ENCODE measurements around the gene NDUFV1. TPM values are rescaled to one million over a fixed set of nuclear protein-coding genes. Genes with fewer than 3 reads are reported as not detected.
"Not testable (repeated sequence)": the region's sequence is repeated elsewhere in the genome, so short reads cannot be mapped to it uniquely, and the experiment has no call there.

The NDUFV1 gene
- total RNA-seq = 126 TPM

DNA sequence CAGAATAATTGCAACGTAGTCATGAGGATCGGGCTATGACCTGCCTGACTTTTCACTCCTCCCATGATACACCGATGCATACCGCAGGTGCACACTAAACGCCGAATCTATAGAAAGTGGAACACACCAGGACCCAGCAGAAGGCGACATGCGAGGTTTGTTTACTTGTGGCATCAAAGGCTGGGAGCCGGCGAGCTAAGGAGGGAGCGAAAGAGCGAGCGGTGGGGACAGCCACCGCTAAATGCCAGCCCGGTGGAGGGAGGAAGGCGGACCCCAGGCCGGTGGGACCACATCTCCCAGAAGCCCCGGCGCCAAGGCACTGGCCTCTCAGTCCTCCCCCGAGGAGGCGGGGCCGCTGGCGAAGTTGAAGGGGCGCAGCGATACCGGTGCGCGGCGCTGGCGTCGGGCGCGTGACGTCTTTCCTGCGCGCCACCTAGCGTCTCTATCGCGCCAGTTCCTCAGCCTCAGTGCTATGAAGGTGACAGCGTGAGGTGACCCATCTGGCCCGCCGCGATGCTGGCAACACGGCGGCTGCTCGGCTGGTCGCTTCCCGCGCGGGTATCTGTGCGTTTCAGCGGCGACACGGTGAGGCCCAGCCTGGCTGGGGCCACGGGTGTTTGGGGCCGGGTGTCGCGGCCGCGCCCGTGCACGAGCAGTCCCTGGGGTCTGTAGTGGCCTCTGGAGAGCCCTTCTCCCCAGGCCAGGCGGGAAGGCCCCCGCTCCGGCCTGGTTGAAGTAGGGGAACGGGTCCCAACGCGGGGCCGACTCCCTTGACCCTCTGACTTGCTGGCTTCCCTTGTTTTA, at the start of gene NDUFV1:
TSS of gene NDUFV1 (plus strand) at position 445 of the 804 bp plus-strand sequence. CDS start at position 514, 69 bp downstream.
- DNase-seq (ENCODE audit: low spot score) (peak; percentile 98), ATAC-seq (peak; percentile 99)
- intact Hi-C loops (cut with DNase I) = no loop called here

- peak; percentile 79 for ATAC-seq
- intact Hi-C loops (cut with DNase I) = no loop called here
- no peak for DNase-seq (ENCODE audit: low spot score)
These were observed 48.5 kb upstream of the NDUFV1 start for GRCh38 chr11:67558084-67558772.

DNA sequence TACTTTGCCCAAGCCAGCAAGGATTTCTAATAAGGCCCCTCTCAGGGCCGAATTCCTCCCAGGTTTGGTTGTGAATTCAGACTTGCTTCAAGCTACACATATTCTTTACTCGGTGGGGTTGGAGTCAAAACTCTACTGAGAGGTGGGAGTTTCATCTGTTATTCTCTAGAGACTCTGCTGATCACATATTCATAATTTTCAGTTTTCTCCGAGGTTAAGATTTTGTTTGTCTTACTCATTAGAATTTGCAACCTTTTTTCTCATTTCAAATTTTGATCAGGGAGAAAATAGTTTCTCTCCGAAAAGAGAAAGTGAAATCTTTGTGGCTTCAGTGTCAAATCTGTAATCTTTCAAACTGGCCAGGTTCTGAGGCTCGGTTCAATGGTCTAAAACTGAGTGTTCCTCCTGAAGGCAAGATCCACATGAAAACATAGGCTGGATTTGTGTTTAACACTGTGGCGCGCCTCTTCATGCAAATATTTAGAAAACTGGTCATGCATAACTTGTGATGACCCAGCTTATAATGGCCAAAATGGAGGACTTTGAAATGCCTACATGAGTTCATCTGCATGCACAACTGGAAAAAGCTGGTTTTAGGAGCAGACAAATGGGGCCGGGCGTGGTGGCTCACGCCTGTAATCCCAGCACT, 44.6 kb upstream of the NDUFV1 start:
- DNase-seq (ENCODE audit: low spot score) (no peak), ATAC-seq (no peak)
- intact Hi-C loops (cut with DNase I) = no loop called here

- DNase-seq (ENCODE audit: low spot score) (no peak), ATAC-seq (no peak)
- intact Hi-C loops (cut with DNase I) = no loop called here
These were observed 43.6 kb upstream of the NDUFV1 start for GRCh38 chr11:67562963-67563704.

- peak; percentile 64 for ATAC-seq
- DNase-seq (ENCODE audit: low spot score); intact Hi-C loops (cut with DNase I): not testable (repeated sequence)
These were observed 43.0 kb upstream of the NDUFV1 start for GRCh38 chr11:67563705-67564114.

DNA sequence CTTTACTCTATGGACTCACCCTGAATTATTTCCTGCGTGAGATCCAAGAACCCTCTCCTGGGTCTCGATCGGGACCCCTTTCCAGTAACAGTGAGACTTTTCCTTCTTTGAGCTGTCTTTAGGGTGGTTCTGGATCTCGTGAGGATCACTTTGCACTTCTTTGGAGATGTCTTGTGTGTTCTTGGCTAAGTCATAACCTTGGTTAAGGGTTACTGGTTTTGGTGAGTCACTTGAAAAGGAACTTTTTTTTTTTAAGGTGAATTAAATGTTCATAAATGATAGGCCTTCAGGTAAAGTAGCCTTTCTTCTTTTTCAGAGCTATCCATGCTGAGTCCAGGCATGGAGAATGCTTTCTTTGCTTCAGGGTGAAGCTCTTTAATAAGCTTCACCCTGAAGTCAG, 42.5 kb upstream of the NDUFV1 start:
- ATAC-seq (no peak), DNase-seq (ENCODE audit: low spot score) (no peak)
- intact Hi-C loops (cut with DNase I) = no loop called here

DNA sequence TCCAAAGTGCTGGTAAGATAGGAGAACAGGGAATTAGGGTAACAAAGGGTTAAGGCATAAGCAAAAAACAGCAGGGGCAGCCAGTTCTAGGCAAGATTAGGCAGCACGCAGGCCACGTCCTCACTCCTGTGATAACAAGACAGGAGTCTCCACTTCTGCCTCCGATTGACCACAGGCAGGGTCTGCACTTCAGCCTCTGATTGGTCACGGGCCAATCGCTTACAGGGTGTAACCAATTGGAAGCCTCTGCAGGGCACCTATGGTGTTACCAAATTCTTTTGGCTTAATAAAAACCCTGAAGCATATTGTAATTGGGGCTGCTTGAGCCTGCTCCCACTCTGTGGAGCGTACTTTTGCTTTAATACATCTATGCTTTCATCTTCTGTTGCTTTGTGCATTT, 35.3 kb upstream of the NDUFV1 start:
- no peak for ATAC-seq
- no peak for DNase-seq (ENCODE audit: low spot score)
- intact Hi-C loops (cut with DNase I) = no loop called here

DNA sequence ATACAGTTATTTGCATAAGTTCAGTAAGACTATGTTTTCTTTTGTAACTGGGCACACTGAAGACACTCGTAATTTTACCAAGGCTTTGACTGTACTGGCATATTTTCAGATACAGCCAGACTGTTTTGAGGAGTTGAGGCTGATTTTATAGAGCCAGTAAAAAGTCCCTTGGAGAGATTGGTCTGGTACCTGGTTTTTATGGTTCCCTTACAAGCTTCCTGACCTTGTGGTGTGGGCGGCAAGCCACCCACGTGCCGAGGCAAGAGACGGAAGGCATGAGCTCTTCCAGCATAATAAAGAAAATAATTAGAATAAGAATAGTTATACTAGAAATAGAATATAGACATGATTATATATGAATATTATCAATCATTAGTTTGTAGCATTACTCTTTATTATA, 34.4 kb upstream of the NDUFV1 start:
- DNase-seq (ENCODE audit: low spot score) = no peak
- ATAC-seq = no peak
- intact Hi-C loops (cut with DNase I) = no loop called here

DNA sequence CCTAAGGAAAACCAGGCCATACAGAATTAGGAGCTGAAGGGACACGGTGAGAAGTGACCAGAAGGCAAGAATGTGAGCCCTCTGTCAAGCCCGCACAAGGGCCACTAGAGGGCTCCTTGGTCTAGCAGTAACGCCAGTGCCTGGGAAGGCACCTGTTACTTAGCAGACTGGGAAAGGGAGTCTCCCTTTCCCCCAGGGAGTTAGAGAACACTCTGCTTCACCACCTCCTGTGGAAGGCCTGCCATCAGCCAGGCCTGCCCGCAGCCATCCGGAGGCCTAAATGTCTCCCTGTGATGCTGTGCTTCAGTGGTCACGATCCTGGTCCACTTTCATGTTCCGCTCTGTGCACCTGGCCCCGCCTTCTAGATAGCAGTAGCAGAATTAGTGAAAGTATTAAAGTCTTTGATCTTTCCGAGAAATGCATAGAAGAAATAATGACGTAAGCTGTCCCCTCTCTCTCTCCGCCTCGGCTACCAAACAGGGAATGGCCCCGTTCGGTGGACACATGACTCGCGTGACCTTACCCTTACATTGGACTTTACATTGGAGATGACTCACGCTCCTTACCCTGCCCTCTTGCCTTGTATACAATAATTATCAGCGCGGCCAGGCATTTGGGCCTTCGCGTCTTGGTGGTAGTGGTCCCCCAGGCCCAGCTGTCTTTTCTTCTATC, 33.9 kb upstream of the NDUFV1 start:
- no peak for DNase-seq (ENCODE audit: low spot score)
- intact Hi-C loops (cut with DNase I) = no loop called here
- no peak for ATAC-seq

- intact Hi-C loops (cut with DNase I) = no loop called here
- DNase-seq (ENCODE audit: low spot score) (no peak), ATAC-seq (no peak)
These were observed 31.8 kb upstream of the NDUFV1 start for GRCh38 chr11:67574938-67575337.

DNA sequence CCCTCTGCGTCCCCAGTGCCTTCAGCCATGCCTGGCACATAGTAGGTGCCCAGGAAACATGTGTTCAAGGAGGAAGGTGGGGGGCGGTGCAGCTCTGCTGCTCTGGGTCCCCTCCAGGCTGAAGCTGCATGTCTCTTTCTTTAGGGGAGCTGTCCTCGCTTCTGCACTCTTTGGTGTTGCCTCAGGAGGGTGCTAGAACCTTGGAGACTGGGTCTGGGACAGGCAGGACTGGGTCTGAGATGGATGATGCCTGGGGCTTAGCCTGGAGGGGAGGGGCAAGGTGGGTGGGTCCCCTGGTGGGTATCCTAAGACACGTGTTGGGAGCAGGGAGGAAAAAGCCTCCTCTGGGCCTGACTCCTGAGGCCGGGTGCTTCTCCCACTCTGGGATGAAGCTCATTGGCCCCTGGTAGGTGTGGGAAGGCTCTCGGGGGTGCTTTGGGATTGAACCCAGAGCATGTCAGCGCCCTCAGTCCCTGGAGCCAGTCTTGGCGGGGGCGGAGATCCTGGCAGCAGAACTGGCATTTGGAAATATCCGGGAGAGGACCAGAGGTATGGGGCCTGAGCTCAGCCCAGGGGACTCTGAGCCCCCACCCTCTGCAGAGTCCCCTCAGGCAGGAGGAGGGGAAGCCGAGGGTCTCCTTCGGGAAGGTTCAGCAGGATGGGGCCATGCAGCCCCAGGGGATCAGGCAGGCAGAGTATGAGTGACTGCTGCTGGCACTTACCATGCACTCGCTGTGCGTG, 29.8 kb upstream of the NDUFV1 start:
- DNase-seq (ENCODE audit: low spot score) (no peak), ATAC-seq (no peak)
- intact Hi-C loops (cut with DNase I) = no loop called here

GRCh38 chr11:67577951-67578350, 28.8 kb upstream of the NDUFV1 start:
- ATAC-seq = no peak
- no peak for DNase-seq (ENCODE audit: low spot score)
- intact Hi-C loops (cut with DNase I) = no loop called here

GRCh38 chr11:67581469-67581868, 25.3 kb upstream of the NDUFV1 start:
- DNase-seq (ENCODE audit: low spot score) = no peak
- no peak for ATAC-seq
- intact Hi-C loops (cut with DNase I) = no loop called here

- DNase-seq (ENCODE audit: low spot score) = no peak
- intact Hi-C loops (cut with DNase I) = no loop called here
- ATAC-seq = no peak
These were observed 24.7 kb upstream of the NDUFV1 start for GRCh38 chr11:67582011-67582410.

DNA sequence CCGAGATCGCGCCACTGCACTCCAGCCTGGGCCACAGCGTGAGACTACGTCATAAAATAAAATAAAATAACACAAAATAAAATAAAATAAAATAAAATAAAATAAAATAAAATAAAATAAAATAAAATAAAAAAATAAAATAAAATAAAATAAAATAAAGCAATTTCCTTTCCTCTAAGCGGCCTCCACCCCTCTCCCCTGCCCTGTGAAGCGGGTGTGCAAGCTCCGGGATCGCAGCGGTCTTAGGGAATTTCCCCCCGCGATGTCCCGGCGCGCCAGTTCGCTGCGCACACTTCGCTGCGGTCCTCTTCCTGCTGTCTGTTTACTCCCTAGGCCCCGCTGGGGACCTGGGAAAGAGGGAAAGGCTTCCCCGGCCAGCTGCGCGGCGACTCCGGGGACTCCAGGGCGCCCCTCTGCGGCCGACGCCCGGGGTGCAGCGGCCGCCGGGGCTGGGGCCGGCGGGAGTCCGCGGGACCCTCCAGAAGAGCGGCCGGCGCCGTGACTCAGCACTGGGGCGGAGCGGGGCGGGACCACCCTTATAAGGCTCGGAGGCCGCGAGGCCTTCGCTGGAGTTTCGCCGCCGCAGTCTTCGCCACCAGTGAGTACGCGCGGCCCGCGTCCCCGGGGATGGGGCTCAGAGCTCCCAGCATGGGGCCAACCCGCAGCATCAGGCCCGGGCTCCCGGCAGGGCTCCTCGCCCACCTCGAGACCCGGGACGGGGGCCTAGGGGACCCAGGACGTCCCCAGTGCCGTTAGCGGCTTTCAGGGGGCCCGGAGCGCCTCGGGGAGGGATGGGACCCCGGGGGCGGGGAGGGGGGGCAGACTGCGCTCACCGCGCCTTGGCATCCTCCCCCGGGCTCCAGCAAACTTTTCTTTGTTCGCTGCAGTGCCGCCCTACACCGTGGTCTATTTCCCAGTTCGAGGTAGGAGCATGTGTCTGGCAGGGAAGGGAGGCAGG, 23.2 kb upstream of the NDUFV1 start, which contains the start of gene GSTP1:
TSS of gene GSTP1 (plus strand) at position 566 of the 958 bp plus-strand sequence. CDS start at position 598, 32 bp downstream.
- peak; percentile 96 for ATAC-seq
- peak; percentile 96 for DNase-seq (ENCODE audit: low spot score)
- intact Hi-C loops (cut with DNase I) = no loop called here

- intact Hi-C loops (cut with DNase I) = no loop called here
- DNase-seq (ENCODE audit: low spot score) (peak; percentile 85), ATAC-seq (peak; percentile 86)
These were observed 22.4 kb upstream of the NDUFV1 start for GRCh38 chr11:67584205-67584880.
